ENCODE measurements around the gene NKTR. TPM values are rescaled to one million over a fixed set of nuclear protein-coding genes. Genes with fewer than 3 reads are reported as not detected.

Gene NKTR
- total RNA-seq, 2 experiments from 2014 or later = 96.4 to 106 TPM

DNA sequence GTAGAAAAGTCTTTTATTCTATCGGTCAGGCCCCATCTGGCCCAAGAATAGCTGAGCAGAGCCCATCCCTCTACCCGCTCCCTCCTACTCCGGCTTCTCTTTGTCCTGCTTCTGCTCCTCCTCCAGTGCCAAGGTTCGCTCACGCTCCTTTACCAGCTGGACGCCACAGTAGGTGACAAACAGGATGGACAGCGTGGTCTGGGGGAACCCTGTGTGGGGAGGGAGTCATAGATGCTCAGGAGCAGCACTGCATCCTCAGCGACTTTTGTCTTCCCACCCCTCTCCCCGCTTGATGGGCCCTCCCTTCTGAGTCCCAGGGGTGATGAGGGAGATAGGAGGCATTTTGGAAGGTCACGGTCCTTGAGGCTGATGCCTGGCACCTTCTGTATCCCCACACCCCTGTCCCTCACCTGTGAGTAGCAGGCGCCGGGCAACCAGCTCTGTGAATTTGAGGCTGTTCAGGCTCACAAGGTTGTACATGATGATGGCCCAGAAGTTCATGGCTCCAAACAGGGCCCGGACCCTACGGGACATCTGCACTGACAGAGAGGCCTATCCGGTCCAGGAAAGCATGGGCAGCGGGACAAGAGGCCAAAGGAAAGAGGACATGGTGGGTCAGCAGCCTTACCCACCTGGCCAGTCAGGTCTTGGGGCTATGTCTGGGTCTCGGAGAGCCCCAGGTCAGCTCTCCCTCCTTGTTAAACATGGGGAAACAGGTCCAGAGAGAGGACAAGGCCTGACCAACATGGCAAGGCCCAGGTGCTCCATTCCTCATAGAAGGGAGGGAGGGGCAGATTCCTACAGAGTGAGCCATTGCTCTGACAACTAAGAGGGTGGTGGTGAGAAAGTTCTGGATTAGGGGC is 92.4 kb downstream of the NKTR start:
- peaks cover 2% of the 10 kb centered on the region for H3K27me3 Mint-ChIP-seq
- H3K4me1 Mint-ChIP-seq = no peaks in the 10 kb centered on the region
- DNase-seq = no peak

DNA sequence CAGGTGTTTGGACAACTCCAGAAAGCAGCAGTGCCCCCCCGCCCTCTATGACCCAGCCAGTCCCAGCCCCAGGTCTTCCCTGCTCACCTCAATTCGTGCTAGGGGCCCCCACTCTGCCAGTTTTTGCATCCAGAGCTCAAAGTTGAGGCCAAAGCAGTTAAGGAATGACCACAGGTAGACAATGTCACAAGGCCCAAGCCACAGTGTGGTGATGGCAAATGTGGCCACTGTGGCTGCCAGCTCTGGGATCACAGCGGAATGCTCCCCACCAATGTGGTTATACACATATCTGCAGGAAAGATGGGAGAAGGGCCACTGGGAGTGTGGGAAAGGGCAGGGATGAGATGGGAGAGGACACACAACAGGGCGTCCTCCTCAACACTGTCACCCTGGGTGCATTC is 93.0 kb downstream of the NKTR start:
- Mint-ChIP-seq H3K4me3 (no peak overlapping the region), H3K9me3 (no peaks in the 10 kb centered on the region), H3K27me3 (peaks cover 2% of the 10 kb centered on the region), H3K36me3 (ENCODE audit: low read depth) (no peaks in the 10 kb centered on the region), H3K4me1 (peaks cover under 1% of the 10 kb centered on the region), H3K27ac (no peak overlapping the region)
- no peak for DNase-seq
- POLR2A ChIA-PET = no interaction called here
- CTCF ChIA-PET = no interaction called here

More for the DNA sequence above, 92.4 kb downstream of the NKTR start:
- H3K4me3 Mint-ChIP-seq = no peak overlapping the region
- POLR2A ChIA-PET = no interaction called here
- CTCF ChIA-PET = no interaction called here
- H3K27ac Mint-ChIP-seq = no peak overlapping the region
- H3K36me3 Mint-ChIP-seq (ENCODE audit: low read depth) = no peaks in the 10 kb centered on the region
- H3K9me3 Mint-ChIP-seq = no peaks in the 10 kb centered on the region

DNA sequence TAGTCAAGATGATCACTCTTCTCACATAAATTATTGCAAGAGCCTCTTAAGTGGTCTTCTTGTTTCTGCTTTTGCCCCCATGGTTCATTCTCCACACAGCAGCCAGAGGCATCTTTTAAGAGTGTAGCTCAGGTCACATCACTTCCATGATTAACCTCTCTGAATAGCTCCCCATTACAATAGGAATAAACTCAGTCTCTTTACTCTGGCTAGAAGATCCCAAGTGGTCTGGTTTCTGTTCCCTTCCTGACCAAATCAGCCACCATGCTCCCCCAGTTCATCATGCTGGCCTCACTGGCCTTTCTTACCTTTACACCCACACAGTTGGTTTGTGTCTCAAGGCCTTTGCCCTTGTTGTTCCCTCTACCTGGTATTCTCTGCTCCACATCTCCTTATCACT is 93.9 kb downstream of the NKTR start:
- DNase-seq = no peak
- Mint-ChIP-seq H3K27me3 (no peaks in the 10 kb centered on the region), H3K4me1 (peaks cover 5% of the 10 kb centered on the region), H3K9me3 (no peaks in the 10 kb centered on the region), H3K36me3 (ENCODE audit: low read depth) (no peaks in the 10 kb centered on the region), H3K4me3 (no peak overlapping the region), H3K27ac (no peak overlapping the region)
- CTCF ChIA-PET = interaction anchor here (1.6 kb wide), 1 partner anchor 17 kb away, joined by 4 read pairs; no protein-coding TSS in a partner anchor
- POLR2A ChIA-PET = no interaction called here

DNA sequence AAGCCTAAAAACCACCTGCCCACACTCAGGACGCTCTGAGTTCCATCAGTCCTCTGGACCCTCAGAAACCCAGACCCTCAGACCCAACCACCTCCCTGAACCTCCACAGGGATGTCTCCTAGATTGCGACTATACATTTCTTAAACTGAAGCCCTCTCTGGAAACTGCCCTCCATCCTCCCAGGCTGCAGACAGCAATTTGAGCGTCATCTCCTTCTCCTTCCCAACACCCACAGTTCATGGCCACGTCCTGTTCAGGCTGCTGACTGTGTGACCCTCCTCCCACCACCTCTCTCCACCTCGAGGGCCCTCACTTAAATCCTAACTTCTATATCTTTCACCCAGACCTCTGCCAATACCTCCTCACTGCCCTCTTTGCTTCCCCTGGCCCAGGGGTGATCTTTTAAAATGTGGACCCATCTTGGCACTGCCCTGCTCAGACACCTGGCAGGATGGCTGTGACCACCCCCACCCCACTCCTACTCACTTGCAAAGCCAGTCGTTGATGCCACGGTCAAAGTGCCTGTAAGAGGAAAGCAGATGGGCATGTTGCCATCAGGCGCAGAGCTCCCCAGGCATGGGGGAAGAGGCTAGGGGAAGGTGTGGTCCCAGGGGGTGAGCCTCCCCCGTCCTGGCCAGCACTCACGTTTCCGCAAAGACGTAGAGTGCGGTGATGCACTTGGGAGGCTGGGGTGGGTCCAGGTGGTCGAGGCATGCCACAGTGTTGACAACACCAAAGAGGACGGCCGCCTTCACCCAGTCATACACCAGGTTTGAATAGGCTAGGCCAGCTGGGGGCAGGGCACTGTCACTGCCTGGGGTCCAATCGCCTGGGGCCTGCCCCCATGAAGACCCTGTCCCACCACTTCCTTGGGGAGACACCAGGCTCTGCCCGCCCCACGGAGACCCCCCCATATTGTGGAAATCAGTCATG is 96.1 kb downstream of the NKTR start:
- POLR2A ChIA-PET = no interaction called here
- Mint-ChIP-seq H3K27me3 (no peaks in the 10 kb centered on the region), H3K9me3 (no peaks in the 10 kb centered on the region), H3K4me1 (peaks cover 11% of the 10 kb centered on the region), H3K36me3 (ENCODE audit: low read depth) (no peaks in the 10 kb centered on the region), H3K4me3 (no peak overlapping the region), H3K27ac (no peak overlapping the region)
- no peak for DNase-seq
- CTCF ChIA-PET = interaction anchor here (0.9 to 1.9 kb wide), 3 partner anchors 10 to 49 kb away, joined by 3 to 4 read pairs (median 4); no protein-coding TSS in a partner anchor

GRCh38 chr3:42697289-42698051 is 97.0 kb downstream of the NKTR start:
- Mint-ChIP-seq H3K36me3 (ENCODE audit: low read depth) (no peaks in the 10 kb centered on the region), H3K4me1 (peaks cover 11% of the 10 kb centered on the region), H3K27ac (no peak overlapping the region), H3K4me3 (no peak overlapping the region), H3K9me3 (no peaks in the 10 kb centered on the region), H3K27me3 (no peaks in the 10 kb centered on the region)
- ChIA-PET POLR2A (no interaction called here), CTCF (interaction anchor here (0.9 to 1.7 kb wide), 2 partner anchors 11 to 48 kb away, joined by 3 to 4 read pairs; no protein-coding TSS in a partner anchor)
- no peak for DNase-seq

Other genes with a start within 250 kb of the NKTR start
- gene LYZL4, start 190.1 kb upstream of the NKTR start, total RNA-seq = not detected
- gene VIPR1, start 98.0 kb upstream of the NKTR start, total RNA-seq = 10 to 100 TPM; 19.9 to 21.3 TPM
- gene SEC22C, start 18.7 kb upstream of the NKTR start, total RNA-seq = 10 to 100 TPM; 56.0 to 58.9 TPM
- 10 to 100 TPM; 48.9 to 63.6 TPM for gene SS18L2, start 9.8 kb upstream of the NKTR start, total RNA-seq
- gene ZBTB47, start 53.0 kb downstream of the NKTR start, total RNA-seq = under 1 TPM; 0.21 to 0.22 TPM
- gene KLHL40, start 84.9 kb downstream of the NKTR start, total RNA-seq = not detected
- gene HHATL, start 102.1 kb downstream of the NKTR start, total RNA-seq = not detected
- gene CCDC13, start 172.6 kb downstream of the NKTR start, total RNA-seq = under 1 TPM; 0.60 to 0.65 TPM
- gene HIGD1A, start 203.8 kb downstream of the NKTR start, total RNA-seq = 10 to 100 TPM; 51.6 to 72.1 TPM
- gene ACKR2, start 208.8 kb downstream of the NKTR start, total RNA-seq = under 1 TPM; 0.40 to 0.73 TPM